PC-9 (cell line): ENCODE results near the gene C20orf144.

ENCODE experiments used
- CTCF ChIP-seq: fragments of 200-600 bp; sonication (generic); conservative IDR thresholded peaks from 2 replicates; pipeline ENCODE4 v1.6.1; 2017; ENCODE audit warnings: mixed run types, antibody characterized with exemption, mild to moderate bottlenecking, moderate library complexity
- EZH2 ChIP-seq: fragments of 200-600 bp; sonication (generic); IDR thresholded peaks from 2 replicates; pipeline ENCODE4 v1.8.0; 2017; ENCODE audit warnings: antibody characterized with exemption, low read depth

GRCh38 chr20:33687370-33687915 is 25.3 kb downstream of the C20orf144 start:
- no peak for TF ChIP-seq CTCF
- TF ChIP-seq EZH2, result no peak
